OCI-LY7 (cell line): ENCODE measurements around the gene LCP1.

ENCODE experiments used
- EZH2phosphoT487 ChIP-seq: fragments of 200-600 bp; sonication (generic); IDR thresholded peaks from 2 replicates; pipeline ENCODE4 v1.6.1; 2018; ENCODE audit warnings: low read depth, borderline replicate concordance, mild to moderate bottlenecking, mixed run types, antibody characterized with exemption, low read length, moderate library complexity, mixed read lengths
- TF ChIP-seq, protein P1 (sequence below): fragments of 200-600 bp; sonication (generic); conservative IDR thresholded peaks from 2 replicates; pipeline ENCODE4 v1.5.1; 2014; ENCODE audit warnings: mild to moderate bottlenecking, antibody characterized with exemption, low read length, moderate library complexity, mixed read lengths

- no peak for TF ChIP-seq EZH2phosphoT487
- TF ChIP-seq, protein P1, sequence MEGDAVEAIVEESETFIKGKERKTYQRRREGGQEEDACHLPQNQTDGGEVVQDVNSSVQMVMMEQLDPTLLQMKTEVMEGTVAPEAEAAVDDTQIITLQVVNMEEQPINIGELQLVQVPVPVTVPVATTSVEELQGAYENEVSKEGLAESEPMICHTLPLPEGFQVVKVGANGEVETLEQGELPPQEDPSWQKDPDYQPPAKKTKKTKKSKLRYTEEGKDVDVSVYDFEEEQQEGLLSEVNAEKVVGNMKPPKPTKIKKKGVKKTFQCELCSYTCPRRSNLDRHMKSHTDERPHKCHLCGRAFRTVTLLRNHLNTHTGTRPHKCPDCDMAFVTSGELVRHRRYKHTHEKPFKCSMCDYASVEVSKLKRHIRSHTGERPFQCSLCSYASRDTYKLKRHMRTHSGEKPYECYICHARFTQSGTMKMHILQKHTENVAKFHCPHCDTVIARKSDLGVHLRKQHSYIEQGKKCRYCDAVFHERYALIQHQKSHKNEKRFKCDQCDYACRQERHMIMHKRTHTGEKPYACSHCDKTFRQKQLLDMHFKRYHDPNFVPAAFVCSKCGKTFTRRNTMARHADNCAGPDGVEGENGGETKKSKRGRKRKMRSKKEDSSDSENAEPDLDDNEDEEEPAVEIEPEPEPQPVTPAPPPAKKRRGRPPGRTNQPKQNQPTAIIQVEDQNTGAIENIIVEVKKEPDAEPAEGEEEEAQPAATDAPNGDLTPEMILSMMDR, result no peak
Measured at GRCh38 chr13:46145135-46145534, 36.8 kb downstream of the LCP1 start.
